Lung (tissue), 12 donors: ENCODE data around the gene PFKL. TPM values are rescaled to one million over a fixed set of nuclear protein-coding genes. Genes with fewer than 3 reads are reported as not detected.

Source experiments
- ATAC-seq: fragments of 200-7000 bp; cut with Tn5 transposase; one replicate; pipeline ENCODE4 v1.9.1; 2020; ENCODE audit warnings: moderate number of reproducible peaks; ENCODE audit not compliant: insufficient read depth, low FRiP score
- DNase-seq, 3 donors: peaks; one replicate each; pipeline ENCODE4 v3.0.0-alpha.2; 2013 to 2017
- H3K27ac ChIP-seq, 2 donors: one replicate each; pipeline ENCODE4 v1.5.1; 2013; ENCODE audit warnings: mild to moderate bottlenecking in 2 of 2, moderate library complexity in 2 of 2, control low read depth in 1 of 2, inconsistent platforms in 1 of 2, low read depth in 1 of 2, low read length in 1 of 2
- H3K27me3 ChIP-seq, 3 donors: one replicate each; pipeline ENCODE4 v1.5.1; 2013; ENCODE audit warnings: low read length in 2 of 3; ENCODE audit not compliant: control insufficient read depth in 3 of 3, insufficient read depth in 3 of 3
- H3K36me3 ChIP-seq, 4 donors: one replicate each; pipeline ENCODE4 v1.5.1; 2013; ENCODE audit warnings: low read length in 4 of 4, mild to moderate bottlenecking in 1 of 4, moderate library complexity in 1 of 4; ENCODE audit not compliant: control insufficient read depth in 4 of 4, insufficient read depth in 4 of 4
- H3K4me1 ChIP-seq, 5 donors: one replicate each; pipeline ENCODE4 v1.5.1; 2013; ENCODE audit warnings: low read length in 5 of 5, mild to moderate bottlenecking in 2 of 5, moderate library complexity in 1 of 5; ENCODE audit not compliant: control insufficient read depth in 5 of 5, insufficient read depth in 5 of 5
- H3K4me3 ChIP-seq: one replicate; pipeline ENCODE4 v1.5.1; 2013; ENCODE audit warnings: mild to moderate bottlenecking, control low read depth, moderate library complexity
- H3K9ac ChIP-seq, 2 donors: one replicate each; pipeline ENCODE4 v1.5.1; 2013; ENCODE audit warnings: low read length in 2 of 2, control low read depth in 1 of 2; ENCODE audit not compliant: insufficient read depth in 1 of 2
- H3K9me3 ChIP-seq, 4 donors: one replicate each; pipeline ENCODE4 v1.5.1; 2013; ENCODE audit warnings: low read length in 3 of 4, mild to moderate bottlenecking in 1 of 4, moderate library complexity in 1 of 4; ENCODE audit not compliant: control insufficient read depth in 4 of 4, insufficient read depth in 3 of 4
- WGBS, 2 donors: extraction: QIAGEN DNeasy Blood & Tissue Kit; methylation state at CpG; one replicate each; pipeline ENCODE4 v1.1.7; 2013; 5-methylcytosine and 5-hydroxymethylcytosine counted together
- polyA plus RNA-seq, 2 donors: library from polyadenylated mRNA; stranded (reverse); fragments of 200-250 nt; gene quantifications; one replicate each; pipeline ENCODE4 v1.2.1, GENCODE V29; 2013
- total RNA-seq, 2 donors: library from RNA; depleted of rRNA in 1 of 2; stranded (reverse); fragments of >200 nt in 1 of 2; gene quantifications; one replicate each; pipeline ENCODE4 v1.2.1, GENCODE V29; 2014 to 2021
- TF ChIP-seq, protein P1 (sequence below): IDR thresholded peaks from 2 replicates; pipeline ENCODE4 v1.5.1; 2012; ENCODE audit warnings: mild to moderate bottlenecking; ENCODE audit errors: control extremely low read depth, extremely low read depth
- donor health status: control.
- donor health status: control.
- donor health status: Bipolar disorder and iron deficiency.
- donor health status: healthy.
- donor health status: DM: yes; HTN: yes; CAD: no.

Gene PFKL
- total and polyA plus RNA-seq, 4 donors: 63.4 to 129 (median 103) TPM

DNA sequence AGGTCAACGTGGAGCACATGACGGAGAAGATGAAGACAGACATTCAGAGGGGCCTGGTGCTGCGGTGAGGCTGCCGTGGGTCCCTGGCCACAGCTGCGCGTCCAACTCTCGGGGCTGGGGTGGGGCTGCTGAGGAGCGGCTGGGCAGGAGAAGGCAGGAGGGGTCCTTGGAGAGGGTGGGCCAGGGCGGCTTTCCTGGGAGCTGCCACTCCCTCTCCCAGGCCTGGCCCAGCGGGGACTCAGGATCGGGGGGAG lies 24.9 kb downstream of the PFKL start:
- TF ChIP-seq, protein P1, sequence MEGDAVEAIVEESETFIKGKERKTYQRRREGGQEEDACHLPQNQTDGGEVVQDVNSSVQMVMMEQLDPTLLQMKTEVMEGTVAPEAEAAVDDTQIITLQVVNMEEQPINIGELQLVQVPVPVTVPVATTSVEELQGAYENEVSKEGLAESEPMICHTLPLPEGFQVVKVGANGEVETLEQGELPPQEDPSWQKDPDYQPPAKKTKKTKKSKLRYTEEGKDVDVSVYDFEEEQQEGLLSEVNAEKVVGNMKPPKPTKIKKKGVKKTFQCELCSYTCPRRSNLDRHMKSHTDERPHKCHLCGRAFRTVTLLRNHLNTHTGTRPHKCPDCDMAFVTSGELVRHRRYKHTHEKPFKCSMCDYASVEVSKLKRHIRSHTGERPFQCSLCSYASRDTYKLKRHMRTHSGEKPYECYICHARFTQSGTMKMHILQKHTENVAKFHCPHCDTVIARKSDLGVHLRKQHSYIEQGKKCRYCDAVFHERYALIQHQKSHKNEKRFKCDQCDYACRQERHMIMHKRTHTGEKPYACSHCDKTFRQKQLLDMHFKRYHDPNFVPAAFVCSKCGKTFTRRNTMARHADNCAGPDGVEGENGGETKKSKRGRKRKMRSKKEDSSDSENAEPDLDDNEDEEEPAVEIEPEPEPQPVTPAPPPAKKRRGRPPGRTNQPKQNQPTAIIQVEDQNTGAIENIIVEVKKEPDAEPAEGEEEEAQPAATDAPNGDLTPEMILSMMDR: no peak
- H3K9me3 ChIP-seq: no peaks in the 10 kb centered on the region
- peaks cover 0 to 76% (median 9%) of the 10 kb centered on the region in 4 donors for H3K36me3 ChIP-seq
- DNase-seq: no peak
- ATAC-seq: no peak
- no peaks in the 10 kb centered on the region for H3K27me3 ChIP-seq
- no peak overlapping the region for H3K9ac ChIP-seq
- WGBS, 2 donors: 94 to 97% methylated on average over 11 of the region's 11 CpGs
- no peak overlapping the region for H3K27ac ChIP-seq
- no peak overlapping the region for H3K4me3 ChIP-seq
- no peaks in the 10 kb centered on the region for H3K4me1 ChIP-seq

DNA sequence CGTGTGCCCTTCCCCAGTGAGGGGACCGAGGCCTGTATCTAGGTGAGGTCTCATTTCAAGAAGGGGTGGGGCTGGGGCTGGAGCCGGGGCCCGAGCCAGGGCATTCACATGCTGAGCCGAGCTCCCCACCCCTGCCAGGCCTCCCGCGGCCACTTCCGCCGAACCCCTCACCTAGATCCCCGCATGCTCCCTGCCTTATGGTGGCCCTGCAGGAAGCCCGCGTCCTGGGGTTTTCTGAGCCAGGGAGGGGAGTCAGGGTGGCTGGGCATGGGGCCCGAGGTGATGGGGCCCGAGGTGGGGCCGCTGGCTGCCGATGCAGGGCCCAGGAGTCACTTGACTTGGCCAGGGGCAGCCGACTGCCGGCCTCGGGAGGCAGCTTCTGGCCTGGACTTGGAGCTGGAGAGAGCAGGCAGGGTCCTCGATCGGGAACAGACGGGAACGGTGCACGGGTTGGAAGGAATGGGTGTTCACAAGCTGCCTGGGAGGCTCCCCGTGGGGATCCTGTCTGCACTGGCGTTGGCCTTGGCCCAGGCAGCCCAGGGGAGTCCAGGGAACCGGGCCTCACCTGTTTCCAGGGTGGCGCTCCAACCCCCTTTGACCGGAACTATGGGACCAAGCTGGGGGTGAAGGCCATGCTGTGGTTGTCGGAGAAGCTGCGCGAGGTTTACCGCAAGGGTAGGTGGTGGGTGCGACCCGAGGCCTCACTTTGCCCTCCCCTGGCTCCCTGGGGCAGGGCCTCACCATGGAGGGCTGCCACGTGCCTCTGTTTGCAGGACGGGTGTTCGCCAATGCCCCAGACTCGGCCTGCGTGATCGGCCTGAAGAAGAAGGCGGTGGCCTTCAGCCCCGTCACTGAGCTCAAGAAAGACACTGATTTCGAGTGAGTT lies 25.8 kb downstream of the PFKL start:
- Histone ChIP-seq H3K9me3 (no peaks in the 10 kb centered on the region), H3K27me3 (no peaks in the 10 kb centered on the region), H3K27ac (no peak overlapping the region), H3K9ac (no peak overlapping the region), H3K36me3 (peaks cover 0 to 77% (median 7%) of the 10 kb centered on the region in 4 donors), H3K4me1 (no peaks in the 10 kb centered on the region), H3K4me3 (no peak overlapping the region)
- ATAC-seq: no peak
- WGBS, 2 donors: 93 to 95% methylated on average over 44 of the region's 44 CpGs
- DNase-seq: no peak
- TF ChIP-seq, protein P1: no peak

DNA sequence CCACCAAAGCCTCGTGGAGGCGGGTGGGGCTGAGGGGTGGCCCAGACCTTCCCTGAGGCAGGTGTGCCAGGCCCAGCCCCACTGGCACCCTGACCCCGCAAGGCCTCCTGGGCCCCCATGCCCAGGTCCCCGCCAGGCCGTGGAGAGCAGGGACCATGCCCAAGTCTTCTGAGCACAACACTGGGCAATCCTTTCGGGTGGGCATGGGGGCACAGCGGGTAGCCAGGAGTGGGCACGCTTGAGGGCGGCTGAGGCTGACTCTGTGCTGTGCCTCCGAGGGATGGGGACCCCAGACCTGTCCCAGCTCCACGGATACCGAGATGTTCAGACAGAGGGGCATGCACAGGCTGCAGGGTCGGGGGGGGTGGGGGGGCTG lies 26.4 kb downstream of the PFKL start:
- ATAC-seq: no peak
- Histone ChIP-seq H3K27ac (no peak overlapping the region), H3K9me3 (no peaks in the 10 kb centered on the region), H3K4me3 (no peak overlapping the region), H3K9ac (no peak overlapping the region), H3K36me3 (peaks cover 0 to 79% (median 7%) of the 10 kb centered on the region in 4 donors), H3K27me3 (no peaks in the 10 kb centered on the region), H3K4me1 (no peaks in the 10 kb centered on the region)
- TF ChIP-seq, protein P1: no peak
- DNase-seq: no peak
- 91 to 97% methylated on average over 12 to 13 of the region's 13 CpGs for WGBS, 2 donors
